GM23248 (cell line): Measurements from ENCODE around the gene RNPS1.

Source experiments
- EZH2 ChIP-seq: fragments of 200-600 bp; sonication (generic); IDR thresholded peaks from 2 replicates; pipeline ENCODE4 v1.6.1; 2018; ENCODE audit warnings: antibody characterized with exemption, mild to moderate bottlenecking; ENCODE audit not compliant: insufficient read depth, poor library complexity, severe bottlenecking
- EZH2phosphoT487 ChIP-seq: fragments of 200-600 bp; sonication (generic); IDR thresholded peaks from 2 replicates; pipeline ENCODE4 v1.6.1; 2018; ENCODE audit warnings: antibody characterized with exemption, moderate library complexity, mild to moderate bottlenecking, low read depth; ENCODE audit not compliant: insufficient read depth

DNA sequence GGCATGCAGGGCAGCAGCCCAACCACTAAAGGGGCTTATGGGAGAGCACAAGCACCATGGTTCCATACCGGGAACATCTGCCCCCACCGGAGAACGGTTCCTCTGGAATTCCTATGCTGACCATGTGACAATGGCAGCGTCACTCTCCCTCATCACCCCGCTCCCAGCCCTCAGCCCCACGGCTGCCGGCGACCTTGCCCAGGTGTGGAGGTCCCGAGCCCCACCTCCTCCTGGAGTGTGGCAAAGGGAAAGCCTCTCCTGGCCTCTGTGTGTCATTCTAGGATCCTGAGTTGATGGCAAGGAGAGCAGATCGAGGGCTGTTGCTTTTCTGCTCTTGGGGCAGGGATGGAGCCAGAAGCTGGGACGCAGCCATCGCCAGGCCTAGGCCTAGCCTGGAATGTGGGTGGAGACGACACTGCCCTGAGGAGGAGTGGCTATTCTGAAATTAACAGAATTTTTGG is 17.8 kb upstream of the RNPS1 start:
- TF ChIP-seq EZH2 (no peak), EZH2phosphoT487 (no peak)
